Stimulated activated CD4-positive, alpha-beta T cell treated with anti-CD3 and anti-CD28 coated beads, Interleukin-15, amount 100 ng/mL, for 24 hours (primary cell): ENCODE data around the gene SLC5A12.

Experiments
- DNase-seq: peaks from one replicate; pipeline ENCODE4 v3.0.0-alpha.2; 2020

SLC5A12 gene, protein sequence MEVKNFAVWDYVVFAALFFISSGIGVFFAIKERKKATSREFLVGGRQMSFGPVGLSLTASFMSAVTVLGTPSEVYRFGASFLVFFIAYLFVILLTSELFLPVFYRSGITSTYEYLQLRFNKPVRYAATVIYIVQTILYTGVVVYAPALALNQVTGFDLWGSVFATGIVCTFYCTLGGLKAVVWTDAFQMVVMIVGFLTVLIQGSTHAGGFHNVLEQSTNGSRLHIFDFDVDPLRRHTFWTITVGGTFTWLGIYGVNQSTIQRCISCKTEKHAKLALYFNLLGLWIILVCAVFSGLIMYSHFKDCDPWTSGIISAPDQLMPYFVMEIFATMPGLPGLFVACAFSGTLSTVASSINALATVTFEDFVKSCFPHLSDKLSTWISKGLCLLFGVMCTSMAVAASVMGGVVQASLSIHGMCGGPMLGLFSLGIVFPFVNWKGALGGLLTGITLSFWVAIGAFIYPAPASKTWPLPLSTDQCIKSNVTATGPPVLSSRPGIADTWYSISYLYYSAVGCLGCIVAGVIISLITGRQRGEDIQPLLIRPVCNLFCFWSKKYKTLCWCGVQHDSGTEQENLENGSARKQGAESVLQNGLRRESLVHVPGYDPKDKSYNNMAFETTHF

DNA sequence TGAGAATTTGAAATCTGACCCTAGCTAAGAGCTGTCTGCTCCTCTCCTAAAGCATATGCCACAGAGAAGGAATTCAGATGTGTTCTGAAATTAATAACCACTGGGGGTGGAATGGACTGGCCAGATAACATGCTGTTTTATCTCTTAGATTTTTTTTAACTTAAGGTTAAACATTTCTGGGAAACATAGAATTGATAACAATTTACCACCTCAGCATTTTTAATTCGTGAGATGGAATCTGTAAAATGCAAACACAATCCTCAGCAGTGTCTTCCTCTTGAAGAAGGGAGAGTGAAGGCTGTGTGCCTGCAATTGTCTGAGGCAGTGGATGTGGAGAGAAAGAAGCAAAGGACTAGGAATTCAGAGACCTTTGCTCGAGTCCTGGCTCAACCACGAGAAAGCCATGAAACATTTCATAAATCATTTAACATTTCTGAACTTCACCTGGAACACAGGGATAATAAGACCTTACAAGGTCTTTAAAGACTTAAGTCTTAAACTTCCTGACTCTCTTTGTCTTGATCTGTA is at the start of gene SLC5A12:
TSS of gene SLC5A12 (minus strand) at position 113 of the 528 bp plus-strand sequence. CDS start 346 bp downstream, outside the sequence.
- DNase-seq, result no peak

DNA sequence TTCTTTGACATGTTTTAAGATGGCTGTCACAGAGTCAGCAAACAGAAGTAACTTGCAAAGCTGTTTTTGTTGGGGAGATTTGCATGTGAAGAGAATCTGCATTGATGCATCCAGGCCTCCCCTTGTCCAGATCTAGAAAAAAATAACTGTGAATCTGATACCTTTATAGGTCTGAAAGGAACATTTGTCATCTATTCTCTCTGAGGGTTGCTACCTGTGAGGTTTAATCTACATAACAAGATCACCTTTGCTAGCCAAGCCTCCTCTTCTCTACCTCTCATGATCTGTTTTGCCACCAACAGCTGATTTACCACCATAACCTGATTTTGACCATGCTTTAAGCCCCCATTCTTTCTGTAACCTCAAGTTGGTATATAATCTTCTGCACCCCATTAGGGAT is 47.2 kb upstream of the SLC5A12 start:
- DNase-seq, result no peak

DNA sequence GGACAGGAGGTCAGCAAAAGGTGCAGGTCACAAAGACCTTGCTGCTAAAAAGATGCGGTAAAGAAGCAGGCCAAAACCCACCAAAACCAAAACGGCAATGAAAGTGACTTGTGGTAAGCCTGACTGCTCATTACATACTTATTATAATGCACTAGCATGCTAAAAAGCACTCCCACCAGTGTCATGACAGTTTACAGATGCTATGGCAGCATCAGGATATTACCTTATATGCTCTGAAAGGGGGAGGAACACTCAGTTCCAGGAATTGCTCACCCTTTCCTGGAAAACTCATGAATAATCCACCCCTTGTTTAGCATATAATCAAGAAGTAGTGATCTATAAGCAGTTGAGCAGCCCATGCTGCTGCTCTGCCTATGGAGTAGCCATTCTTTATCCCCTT is 45.2 kb upstream of the SLC5A12 start:
- DNase-seq, result no peak

DNA sequence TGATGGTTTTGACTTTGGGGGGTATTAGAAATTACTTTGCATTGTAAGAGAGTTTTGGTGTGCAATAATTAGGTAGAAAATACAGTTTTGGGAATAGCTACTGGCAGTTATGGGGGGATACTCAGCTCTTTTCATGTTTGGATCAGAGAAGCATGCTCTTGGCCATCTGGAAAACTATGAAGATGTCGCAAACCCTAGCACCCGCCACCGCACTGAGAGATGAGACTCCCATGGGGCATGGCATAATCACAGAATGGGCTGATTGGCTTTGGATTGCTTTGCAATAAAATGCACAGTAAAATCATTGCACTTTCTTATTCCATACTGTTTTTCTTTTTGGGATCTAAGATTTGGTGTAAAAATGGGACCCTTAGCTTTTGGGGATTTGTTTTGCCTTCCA is 43.5 kb upstream of the SLC5A12 start:
- DNase-seq, result no peak

DNA sequence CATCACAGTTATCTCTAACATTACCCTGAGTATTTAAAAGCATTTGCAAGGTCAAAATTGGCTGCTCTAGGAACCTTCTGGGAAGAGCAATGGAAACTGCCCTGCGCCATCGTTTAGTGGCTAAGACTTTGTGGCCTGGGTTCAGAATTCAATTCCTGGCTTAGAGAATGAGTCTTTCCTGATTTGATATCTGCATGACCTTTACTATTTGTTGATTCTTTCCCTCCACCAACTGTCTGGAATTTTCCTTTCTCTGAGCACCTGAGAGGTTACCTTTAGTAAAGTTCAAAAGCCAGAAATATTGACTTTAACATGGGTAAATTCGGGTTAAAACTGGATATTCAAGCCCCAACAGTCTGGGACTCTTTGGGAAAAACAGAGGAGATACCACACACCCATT is 43.0 kb upstream of the SLC5A12 start:
- DNase-seq, result no peak

DNA sequence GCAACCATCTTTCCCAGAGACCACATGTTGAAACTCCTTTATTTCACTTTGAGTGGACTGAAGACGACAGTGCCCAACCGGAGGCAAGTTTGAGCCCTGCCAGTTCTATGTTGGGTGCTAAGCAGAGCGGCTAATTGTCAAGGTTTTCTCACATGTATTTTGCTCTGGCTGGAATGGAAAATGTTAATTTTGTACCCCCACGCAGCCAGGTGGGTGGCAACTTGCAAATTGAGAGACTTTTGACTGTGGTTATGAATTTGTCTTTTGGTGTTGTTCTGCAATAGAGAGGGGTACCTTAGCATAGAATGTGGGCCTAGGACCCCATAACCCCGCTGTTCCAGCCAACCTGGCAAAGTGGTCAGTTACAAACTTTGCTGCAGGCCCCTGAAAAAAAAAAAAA is 42.5 kb upstream of the SLC5A12 start:
- no peak for DNase-seq

DNA sequence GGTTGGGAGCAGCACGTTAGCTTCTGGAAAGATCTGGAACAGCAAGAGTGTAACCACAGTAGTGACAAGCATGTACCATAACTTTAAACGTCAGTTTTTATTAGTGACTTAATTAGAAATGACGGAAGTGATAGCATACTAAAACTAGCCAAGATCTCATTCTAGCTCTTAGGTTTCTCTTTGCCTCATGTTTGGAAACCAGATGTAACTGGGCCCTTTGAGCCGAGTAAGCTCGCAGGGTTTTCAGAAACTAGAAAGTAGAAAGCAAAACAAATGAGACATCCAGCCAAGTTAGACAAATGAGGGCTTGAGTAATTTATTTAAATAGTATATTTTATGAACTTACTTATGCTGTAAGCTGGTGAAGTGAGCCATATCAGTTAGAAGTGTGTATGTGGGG is 40.2 kb upstream of the SLC5A12 start:
- no peak for DNase-seq

DNA sequence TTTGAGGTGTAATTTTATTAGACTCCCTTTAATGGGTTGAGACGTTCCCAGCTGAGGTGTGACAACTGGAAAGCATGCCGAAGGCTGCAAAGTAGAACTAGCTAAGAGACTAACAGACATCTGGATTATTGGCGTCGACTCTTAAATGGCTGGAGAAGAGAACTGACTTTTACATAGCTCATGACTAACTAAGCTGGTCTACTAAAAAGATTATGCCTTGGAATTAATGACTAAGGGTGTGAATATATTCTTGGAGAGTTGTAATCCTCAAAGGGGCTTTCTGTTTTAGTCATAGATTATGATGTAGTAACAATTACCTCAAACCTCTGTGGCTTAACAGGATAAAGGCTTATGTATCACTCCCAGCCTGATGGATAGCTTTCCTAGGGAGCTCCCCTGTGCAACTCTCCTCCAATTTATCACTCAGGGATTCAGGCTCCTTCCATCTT is 39.5 kb upstream of the SLC5A12 start:
- DNase-seq, result no peak

DNA sequence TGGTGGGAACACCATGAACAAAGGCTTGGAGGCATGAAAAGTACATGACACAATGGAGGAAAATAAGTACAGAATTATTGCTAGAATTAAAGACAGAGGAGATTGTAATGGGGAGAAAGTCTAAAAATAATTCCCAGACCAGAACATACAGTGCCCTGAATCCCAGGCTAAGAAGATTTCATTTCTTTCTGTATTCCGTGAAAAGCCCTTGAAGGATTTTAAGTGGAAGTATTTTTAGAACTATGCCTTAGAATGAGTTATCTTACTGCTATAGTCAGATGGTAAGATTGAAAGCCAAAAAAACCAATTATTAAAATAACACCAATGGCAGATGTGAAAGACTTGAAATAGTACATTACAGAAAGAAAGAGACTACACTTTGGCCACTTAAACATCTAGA is 36.1 kb upstream of the SLC5A12 start:
- no peak for DNase-seq

DNA sequence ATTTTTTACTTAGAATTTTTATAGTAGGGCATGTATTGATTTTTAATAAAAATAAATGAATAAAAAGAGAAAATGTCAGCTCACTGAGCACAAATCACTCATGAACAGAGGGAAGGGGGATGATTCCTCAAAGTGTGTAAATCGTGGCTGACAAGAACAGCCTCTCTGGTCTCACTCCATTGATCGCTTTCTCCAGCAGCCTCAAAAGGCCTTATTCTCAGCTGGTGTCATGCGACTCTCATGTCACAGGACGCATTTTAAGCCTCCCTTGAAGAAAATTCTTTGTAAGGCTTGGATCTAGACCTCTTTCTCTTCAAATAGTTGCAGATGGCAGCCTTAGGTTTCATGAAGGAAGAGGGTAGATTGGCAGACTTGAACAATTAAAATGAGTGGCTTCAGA is 33.9 kb upstream of the SLC5A12 start:
- no peak for DNase-seq

DNA sequence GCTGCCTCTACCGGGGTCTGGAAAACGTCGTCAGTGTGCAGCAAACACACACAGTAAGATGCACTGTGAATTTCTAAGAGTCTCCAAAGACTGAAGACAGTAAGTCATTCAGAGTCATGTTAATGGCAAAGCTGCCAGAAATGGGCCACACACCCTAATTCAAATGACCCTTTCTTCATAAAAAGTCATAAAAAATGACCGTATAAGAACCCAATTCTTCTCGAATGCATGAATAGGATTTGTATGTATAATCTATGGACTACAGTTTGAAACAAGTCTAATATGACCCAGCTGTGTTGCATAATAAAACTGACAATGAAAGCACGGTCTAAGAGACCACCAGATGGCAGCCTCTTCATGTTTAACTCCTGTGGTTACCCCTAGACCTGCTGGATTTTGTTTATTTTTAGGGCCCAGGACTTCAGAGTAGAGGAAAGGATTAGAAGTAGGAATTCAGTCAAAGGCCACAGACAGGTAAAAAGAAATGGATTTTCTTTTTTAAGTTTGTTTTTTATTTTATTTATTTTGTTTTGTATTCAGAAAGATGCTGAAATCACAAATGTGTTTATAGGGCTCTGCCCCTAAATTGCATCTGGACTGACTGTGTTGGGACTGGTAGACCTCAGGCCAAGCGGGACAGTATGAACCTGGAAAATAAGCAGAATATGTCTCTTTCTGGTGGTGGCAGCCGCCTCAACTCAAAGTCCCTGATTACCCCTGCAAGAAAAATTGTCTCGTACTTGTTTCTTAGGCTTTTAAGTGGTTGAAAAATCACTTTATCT is 32.1 kb upstream of the SLC5A12 start:
- peak; percentile 3 for DNase-seq

DNA sequence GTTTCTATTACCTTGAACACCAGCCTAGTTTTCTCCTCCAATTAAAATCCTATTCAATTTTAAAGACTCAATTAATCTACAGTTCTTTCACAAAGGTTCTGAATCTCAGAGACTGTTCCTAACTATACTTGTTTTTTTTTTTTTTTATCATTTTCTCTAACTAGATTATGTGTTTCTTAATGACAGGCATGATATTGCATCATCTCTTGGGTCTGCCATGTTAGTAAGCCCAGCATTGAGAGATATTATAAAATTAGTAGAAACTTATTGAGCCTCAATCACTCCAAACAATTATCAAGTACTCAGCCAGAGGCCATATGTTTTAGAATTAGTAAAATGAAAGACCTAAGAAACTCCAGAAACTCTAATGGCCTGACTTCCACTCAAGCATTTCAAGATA is 28.1 kb upstream of the SLC5A12 start:
- DNase-seq, result no peak

DNA sequence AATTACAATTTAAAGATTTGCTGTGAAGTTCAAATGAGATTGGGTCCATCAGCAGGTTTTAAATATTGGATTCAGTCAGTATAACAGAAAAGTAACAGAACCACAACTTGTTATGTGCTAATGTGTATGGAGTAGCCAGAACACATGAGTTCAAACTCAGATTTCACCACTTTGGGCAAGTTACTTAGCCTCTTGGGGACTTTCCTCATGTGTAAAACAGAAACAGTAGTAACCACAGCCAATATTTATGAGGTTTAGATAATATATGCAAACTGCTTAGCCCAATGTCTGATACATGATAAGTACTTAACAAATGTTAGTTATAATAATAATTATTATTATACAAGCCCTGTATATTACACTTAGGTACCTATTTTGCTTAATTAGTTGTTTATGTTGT is 21.8 kb upstream of the SLC5A12 start:
- no peak for DNase-seq

DNA sequence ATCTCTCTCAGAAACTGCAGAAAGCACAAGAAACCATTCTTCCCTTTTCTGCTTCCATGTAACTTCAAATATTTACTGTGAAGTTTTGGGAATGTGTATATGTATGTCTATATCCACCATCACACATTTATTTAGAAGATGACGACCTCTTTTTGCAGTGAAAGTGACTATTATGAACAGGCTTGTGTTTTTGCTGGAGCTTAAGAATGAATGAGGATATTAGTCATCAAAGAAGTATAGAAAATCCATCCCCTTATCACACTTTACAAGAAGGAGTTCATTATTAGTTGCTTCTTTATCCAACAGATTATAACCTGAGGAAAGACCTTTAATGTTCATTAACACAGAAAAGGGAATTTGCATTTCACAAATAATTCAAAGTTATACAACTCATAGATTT is 21.1 kb upstream of the SLC5A12 start:
- no peak for DNase-seq

DNA sequence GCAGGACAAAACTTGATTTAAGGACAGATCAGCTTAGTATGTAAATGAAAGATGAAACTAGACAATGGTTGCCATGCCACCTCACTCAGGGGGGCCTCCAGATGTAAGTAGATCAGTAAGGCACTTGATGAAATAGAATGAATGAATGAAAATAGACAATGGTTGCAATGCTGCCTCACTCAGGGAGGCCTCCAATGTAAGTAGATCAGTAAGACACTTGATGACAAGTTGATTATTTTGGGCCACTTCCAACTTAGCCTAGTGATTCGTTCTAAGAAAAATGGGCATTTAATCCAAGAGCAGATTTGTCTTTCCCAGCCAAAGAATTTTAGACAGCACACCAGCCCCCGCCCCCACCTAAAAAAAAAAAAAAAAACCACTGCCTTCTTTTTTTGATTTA is 19.2 kb upstream of the SLC5A12 start:
- no peak for DNase-seq

DNA sequence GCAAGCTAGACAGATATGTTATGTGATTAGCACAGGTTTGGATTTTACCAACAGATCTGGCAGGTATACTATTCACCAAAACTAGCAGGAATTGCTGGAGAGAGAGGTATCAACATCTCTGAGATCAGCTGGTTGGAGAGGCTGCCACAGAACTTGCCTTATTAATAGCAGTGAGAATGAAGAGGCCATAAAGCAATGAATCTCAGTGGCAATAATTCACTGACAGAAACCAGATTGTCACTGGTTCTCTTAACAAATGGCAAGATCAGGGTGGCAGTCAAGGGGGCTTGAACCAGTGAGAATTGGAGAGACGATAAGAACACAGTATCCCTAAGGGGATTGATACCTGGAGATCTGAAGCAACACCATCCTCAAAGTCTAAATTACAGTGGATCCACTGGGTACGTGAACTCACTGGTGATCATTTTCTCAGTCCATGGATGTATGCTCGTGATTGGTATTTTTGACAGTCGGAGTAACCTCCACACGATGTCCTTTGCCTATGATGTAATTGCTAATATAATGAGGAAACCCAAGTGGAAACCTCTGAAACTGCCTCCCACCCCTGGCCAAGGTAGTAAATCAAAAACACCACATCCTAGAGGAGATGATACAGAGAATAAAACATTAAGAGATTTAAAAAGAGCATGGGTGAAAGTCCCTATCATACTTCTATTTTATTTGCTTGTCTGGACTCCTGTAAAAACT is 17.7 kb upstream of the SLC5A12 start:
- DNase-seq, result no peak

DNA sequence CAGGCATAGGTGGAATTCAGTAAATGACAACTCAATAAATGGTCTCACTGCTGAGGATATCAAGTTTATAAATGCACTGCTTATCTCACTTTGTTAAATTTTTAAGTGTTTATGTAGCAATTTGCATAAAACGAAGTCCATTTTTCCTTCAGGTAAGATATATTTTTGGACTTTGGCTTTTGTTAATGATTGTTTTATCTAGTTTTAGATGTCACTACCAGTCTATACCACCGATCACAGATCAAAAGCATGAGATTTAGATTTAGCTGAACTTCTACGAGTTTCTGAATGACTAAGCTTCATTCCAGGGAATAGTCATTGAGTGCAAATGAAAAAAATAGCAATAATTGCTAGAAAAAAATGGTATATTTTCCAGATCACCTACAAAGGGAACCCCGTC is 12.8 kb upstream of the SLC5A12 start:
- DNase-seq, result no peak

DNA sequence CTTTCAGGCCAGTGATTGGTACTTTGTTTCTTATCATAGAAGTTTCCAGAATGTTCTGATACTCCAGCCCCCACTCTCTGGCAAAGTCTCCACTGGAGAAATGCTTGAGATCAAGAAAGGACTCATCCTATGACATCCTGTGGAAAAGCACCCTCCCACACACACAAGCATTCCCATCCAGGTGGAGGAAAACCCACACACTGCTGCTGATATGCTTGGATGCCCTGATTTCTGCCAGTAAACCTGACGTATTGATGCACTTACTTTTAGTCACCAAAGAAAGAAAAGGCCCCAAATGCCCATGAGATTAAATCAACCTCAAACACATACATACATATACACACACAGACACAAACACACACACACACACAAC is 9.2 kb upstream of the SLC5A12 start:
- DNase-seq, result no peak

DNA sequence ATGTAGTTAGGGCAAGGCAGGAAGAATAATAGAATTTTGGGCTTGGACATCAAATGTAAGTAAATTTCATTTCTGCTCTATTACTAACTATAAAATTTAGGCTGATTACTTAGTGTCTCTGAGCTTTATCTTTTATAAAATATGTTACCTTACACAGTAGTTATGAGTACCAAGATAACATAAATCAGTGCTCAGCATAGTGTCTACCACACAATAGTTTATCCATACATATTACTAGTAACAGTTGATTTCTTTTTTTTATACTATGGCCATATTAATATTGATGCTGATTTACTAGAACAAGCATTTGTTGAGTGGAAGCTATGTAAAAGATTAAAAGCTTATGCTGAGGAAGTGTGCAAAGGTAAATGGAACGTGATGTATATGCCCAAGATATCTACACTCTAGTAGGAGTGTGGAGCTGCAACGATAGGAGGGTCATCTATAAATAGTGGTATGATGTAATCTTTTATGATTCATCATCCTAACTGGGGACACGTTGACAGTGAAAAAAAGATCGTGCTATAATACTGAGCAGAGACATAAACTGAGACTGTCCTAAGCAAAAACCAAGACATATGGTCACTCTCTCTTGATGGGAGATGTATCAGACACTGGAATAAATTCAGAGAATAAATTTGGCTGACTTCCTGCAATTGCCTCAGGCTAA is 8.7 kb upstream of the SLC5A12 start:
- DNase-seq, result no peak

DNA sequence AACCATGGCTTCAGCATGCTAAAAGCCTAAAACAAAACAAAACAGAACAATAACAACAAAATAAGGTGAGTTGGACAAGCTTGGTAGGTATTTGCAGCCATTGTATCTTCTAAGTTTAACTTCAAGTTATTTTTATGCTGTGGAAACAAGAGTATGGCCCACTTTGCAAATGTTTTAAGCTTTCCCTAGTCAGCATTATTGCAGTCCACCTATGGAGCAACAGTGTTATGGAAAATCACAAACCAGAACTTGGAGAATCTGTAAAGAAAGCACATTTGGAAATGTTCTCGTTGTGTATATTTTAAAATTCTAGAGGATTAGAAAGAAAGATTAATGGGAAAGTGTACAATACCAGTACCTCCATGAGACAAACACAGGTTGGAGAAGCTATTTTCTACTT is 7.4 kb upstream of the SLC5A12 start:
- no peak for DNase-seq

DNA sequence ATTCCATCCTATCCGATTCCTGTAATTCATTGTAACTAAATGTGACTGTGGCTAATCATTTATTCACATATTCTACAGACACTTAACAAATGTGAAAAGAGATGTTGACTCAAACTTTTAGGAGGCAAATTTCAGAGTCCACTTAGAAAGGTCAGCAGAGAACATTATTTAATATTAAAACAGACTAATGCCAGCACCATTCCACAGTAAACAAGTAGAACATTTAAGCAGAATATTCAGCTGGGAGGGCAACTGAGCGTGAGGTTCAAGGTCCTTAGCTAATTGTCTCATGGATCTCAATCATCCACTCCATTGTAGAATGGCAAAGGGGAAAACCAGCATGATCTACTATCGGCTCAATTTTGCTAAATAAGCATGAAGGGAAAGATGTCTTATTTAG is 5.1 kb upstream of the SLC5A12 start:
- DNase-seq, result no peak

DNA sequence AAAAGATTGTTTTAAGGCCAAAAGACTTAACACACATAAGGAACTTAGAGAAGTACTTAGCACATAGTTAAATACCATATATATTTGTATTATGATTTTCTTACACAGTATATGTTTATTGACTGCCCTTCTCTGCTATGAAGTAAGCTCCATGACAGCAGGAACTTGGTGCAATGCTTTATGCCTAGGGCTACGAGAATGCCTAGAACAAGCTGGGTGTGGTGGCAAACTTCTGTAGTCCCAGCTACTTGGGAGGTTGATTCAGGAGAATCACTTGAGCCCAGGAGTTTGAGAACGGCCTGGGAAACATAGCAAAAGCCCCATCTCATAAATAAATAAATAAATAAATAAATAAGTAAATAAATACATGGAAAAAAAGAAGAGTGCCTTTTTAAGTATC is 1.9 kb downstream of the SLC5A12 start:
- no peak for DNase-seq
